GM12872 (cell line): Measurements from ENCODE around the gene C5orf47.

Source experiments
- TF ChIP-seq, protein P1 (sequence below): IDR thresholded peaks from 3 replicates; pipeline ENCODE4 v1.5.1; 2011; ENCODE audit warnings: low read depth, mild to moderate bottlenecking, low read length, moderate library complexity; ENCODE audit not compliant: insufficient read depth

Gene C5orf47

DNA sequence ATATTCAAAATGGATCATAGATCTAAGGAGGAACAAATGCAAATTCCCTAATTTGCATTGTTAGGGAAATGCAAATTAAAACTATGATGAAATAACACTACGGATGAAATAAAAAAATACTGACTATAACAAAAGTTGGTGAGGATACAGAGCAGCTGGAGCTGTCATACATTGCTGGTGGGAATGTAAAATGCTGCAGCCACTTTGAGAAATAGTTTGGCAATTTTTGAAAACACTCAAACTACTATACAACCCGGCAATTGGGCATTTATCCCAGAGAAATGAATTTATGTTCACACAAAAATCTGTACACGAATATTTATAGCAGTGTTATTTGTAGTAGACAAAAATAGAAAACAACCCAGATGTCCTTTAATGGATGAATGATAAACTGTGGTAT, 22.5 kb downstream of the C5orf47 start:
- TF ChIP-seq, protein P1, sequence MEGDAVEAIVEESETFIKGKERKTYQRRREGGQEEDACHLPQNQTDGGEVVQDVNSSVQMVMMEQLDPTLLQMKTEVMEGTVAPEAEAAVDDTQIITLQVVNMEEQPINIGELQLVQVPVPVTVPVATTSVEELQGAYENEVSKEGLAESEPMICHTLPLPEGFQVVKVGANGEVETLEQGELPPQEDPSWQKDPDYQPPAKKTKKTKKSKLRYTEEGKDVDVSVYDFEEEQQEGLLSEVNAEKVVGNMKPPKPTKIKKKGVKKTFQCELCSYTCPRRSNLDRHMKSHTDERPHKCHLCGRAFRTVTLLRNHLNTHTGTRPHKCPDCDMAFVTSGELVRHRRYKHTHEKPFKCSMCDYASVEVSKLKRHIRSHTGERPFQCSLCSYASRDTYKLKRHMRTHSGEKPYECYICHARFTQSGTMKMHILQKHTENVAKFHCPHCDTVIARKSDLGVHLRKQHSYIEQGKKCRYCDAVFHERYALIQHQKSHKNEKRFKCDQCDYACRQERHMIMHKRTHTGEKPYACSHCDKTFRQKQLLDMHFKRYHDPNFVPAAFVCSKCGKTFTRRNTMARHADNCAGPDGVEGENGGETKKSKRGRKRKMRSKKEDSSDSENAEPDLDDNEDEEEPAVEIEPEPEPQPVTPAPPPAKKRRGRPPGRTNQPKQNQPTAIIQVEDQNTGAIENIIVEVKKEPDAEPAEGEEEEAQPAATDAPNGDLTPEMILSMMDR: no peak

DNA sequence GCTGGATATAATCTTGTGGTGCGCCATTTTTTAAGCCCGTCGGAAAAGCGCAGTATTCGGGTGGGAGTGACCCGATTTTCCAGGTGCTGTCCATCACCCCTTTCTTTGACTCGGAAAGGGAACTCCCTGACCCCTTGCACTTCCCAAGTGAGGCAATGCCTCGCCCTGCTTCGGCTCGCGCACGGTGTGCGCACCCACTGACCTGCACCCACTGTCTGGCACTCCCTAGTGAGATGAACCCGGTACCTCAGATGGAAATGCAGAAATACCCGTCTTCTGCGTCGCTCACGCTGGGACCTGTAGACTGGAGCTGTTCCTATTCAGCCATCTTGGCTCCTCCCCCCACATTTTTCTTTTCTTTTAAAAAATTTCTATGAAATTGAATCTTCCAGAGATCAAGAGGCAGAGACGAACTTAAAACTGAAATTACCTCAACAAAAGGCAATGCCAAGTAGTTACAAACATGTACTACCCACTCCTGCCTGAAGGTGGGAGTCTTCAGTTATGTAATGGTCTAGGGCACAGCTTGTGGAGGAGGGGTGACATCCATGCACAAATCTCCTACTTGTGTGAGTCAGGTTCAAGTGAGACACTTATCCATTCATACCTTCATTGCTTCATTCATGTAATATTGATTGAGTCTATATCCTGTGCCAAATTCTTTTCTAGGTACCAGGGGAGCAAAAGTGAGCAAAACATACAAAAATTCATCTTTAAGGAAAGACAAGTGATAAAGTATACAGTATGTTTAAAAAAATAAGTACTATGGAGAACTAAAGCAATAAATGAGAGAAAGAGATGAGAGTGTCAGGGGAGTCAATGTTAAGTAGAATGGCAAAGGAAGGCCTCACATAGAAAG, 31.3 kb downstream of the C5orf47 start:
- TF ChIP-seq, protein P1: peak; percentile 73

DNA sequence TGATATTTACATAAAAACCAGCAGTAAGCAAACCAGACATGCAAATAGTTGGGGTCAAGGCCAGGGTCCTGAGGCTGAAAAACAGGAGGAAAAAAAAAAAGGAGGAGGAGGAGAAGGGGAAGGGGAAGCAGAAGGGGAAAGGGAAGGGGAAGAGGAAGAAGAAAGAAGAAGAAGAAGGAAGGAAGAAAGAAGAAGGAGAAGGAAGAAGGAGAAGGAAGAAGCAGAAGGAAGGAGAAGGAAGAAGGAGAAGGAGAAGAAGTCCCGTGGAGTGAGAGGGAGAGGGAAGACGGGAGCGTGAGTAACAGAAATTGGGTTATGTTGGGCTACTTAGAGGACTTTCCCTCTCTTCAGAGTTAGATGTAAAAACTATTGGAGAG, 31.9 kb downstream of the C5orf47 start:
- TF ChIP-seq, protein P1: 0 out of 3 replicates have a peak, but pooled peaks have one; percentile 1

DNA sequence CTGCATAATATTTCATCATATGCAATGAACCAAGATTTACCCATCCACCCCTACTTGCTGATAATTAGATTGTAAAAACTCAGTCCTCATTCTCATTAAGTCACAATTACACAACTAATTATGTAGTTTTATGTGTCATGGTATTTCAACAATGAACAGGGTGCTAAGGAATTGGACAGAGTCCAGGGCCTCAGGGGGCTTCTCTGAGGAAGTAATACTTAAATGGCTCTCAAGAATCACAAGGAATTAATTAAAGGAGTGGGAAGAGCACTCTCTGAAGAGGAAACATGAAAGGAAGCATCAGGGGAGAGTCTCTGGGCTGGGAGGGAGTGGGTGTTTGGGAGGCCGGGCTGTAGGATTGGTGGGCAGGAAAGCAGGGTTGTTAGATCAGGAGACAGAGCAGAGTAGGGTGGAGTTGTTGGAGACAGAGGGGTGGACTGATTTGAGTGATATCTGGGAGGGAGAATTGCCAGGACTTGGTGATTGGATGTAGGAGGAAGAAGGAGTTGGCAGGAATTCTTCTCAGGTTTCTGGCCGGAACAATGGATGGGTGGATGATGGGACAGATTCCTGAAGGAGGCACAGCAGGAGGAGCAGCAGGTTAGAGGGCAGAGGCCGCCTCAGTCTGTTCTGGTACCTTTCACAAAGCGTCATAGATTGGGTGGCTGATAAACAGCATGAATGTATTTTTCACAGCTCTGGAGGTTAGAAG, 33.6 kb downstream of the C5orf47 start:
- TF ChIP-seq, protein P1: no peak

DNA sequence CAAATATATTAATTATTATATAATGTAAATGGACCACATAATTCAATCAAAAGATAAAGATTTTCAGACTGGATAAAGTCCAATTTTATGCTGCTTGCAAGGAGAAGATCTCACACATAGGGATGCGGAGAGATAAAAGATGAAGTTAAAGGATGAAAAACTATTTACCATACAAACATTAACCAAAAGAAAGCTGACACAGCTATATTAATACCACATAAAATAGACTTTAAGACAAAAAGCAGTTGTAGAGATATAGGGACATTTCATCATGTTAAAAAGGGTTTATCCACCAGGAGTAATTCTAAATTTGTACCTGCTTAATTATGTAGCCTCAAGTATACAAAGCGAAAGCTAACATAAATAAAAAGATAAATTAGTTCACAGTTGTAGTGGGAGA, 41.3 kb downstream of the C5orf47 start:
- TF ChIP-seq, protein P1: no peak

DNA sequence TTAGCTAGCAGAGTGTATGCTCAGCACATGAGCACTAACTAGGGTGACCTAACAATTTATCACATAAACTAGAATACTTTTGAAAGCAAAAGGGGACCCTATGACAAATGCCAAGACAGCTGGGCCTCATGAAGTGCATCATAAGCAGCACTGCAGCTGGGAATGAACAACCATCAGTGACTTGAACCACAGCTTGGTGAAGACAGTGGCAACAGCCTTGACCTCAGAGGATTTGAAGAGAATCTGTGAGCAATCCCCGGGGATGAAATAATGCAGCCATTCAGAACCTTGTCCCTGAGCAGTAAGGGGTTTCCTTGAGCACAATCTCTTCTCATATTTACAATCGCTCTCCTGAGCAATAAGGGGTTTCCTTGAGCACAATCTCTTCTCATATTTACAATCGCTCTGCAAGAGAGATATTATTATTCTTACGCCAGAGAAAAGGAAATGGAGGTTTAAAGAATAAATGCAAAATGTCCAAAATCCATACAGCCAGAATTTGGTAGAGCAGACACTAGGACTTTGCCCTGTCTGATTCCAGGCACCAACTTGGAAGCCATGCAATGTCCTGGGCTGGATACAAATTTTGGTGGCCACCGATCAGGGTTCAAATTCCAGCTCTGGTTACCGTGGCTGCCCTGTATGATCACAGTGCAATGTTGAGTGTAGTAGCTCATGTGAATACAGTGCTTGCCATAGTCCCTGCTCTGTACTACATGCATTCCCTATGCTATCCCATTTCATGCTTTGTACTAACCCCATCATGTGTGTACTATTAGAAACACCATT, 55.7 kb downstream of the C5orf47 start:
- TF ChIP-seq, protein P1: no peak
